CD14-positive monocyte (primary cell): ENCODE results near the gene FHOD3. TPM values are rescaled to one million over a fixed set of nuclear protein-coding genes. Genes with fewer than 3 reads are reported as not detected.

ENCODE experiments used
- DNase-seq, 3 donors: peaks; one replicate each; pipeline ENCODE4 v3.0.0-alpha.2; 2011 to 2022
- H2AFZ ChIP-seq: 2 replicates; pipeline ENCODE4 v1.6.0; 2012; ENCODE audit warnings: mild to moderate bottlenecking, low read depth, low read length, inconsistent platforms; ENCODE audit not compliant: insufficient read depth, poor library complexity, severe bottlenecking
- H3K27ac ChIP-seq, 2 donors: 1 replicate in 1 of 2; 2 replicates in 1 of 2; pipeline ENCODE4 v1.5.1; 2012 to 2013; ENCODE audit warnings: low read length in 2 of 2, control low read depth in 1 of 2, inconsistent platforms in 1 of 2, low read depth in 1 of 2, mild to moderate bottlenecking in 1 of 2
- H3K27me3 ChIP-seq, 2 donors: one replicate each; pipeline versions ENCODE4 v1.6.0 to v1.6.1; 2011 to 2013; ENCODE audit warnings: low read length in 2 of 2; ENCODE audit not compliant: control insufficient read depth in 2 of 2, insufficient read depth in 2 of 2
- H3K36me3 ChIP-seq, 2 donors: replicated peaks in 1 of 2; 1 replicate in 1 of 2; 2 replicates in 1 of 2; pipeline versions ENCODE4 v1.5.1 to v1.6.1; 2012 to 2013; ENCODE audit warnings: low read length in 2 of 2, control low read depth in 1 of 2, inconsistent platforms in 1 of 2, mild to moderate bottlenecking in 1 of 2; ENCODE audit not compliant: insufficient read depth in 2 of 2, control insufficient read depth in 1 of 2
- H3K4me1 ChIP-seq, 2 donors: 1 replicate in 1 of 2; 2 replicates in 1 of 2; pipeline versions ENCODE4 v1.5.1 to v1.6.1; 2012 to 2013; ENCODE audit warnings: low read length in 2 of 2, control low read depth in 1 of 2, inconsistent platforms in 1 of 2, mild to moderate bottlenecking in 1 of 2, moderate library complexity in 1 of 2; ENCODE audit not compliant: insufficient read depth in 2 of 2, control insufficient read depth in 1 of 2
- H3K4me2 ChIP-seq: replicated peaks from 2 replicates; pipeline ENCODE3; 2012; ENCODE audit warnings: low read length, moderate library complexity, mild to moderate bottlenecking; ENCODE audit not compliant: poor library complexity, severe bottlenecking; ENCODE audit errors: extremely low read depth
- H3K4me3 ChIP-seq, 3 experiments: fragments of 200-600 bp in 1 of 3; sonication (generic) in 1 of 3; replicated peaks in 1 of 3; 1 replicate in 2 of 3; 2 replicates in 1 of 3; pipeline ENCODE4 v1.5.1; 2011 to 2013; ENCODE audit warnings: low read length in 3 of 3, mild to moderate bottlenecking in 3 of 3, control low read depth in 2 of 3, low read depth in 2 of 3, inconsistent platforms in 1 of 3, moderate library complexity in 1 of 3
- H3K79me2 ChIP-seq: 2 replicates; pipeline ENCODE4 v1.6.0; 2012; ENCODE audit warnings: mild to moderate bottlenecking, control low read depth, inconsistent platforms, low read length, moderate library complexity; ENCODE audit not compliant: insufficient read depth
- H3K9ac ChIP-seq: 2 replicates; pipeline ENCODE4 v1.6.0; 2017; ENCODE audit warnings: low read length, mild to moderate bottlenecking; ENCODE audit not compliant: insufficient read depth, poor library complexity, severe bottlenecking
- H3K9me3 ChIP-seq, 2 donors: replicated peaks in 1 of 2; 1 replicate in 1 of 2; 2 replicates in 1 of 2; pipeline versions ENCODE4 v1.5.1 to v1.6.1; 2012 to 2013; ENCODE audit warnings: low read length in 2 of 2, control low read depth in 1 of 2; ENCODE audit not compliant: control insufficient read depth in 1 of 2, insufficient read depth in 1 of 2
- H4K20me1 ChIP-seq: 2 replicates; pipeline ENCODE4 v1.6.0; 2012; ENCODE audit warnings: mild to moderate bottlenecking, low read length, control low read depth, moderate library complexity; ENCODE audit not compliant: insufficient read depth
- H3K27ac Mint-ChIP-seq, 7 donors: one replicate each; pipeline ENCODE4 v1.8.0; 2020; ENCODE audit warnings: mild to moderate bottlenecking in 7 of 7, mixed read lengths in 7 of 7, moderate library complexity in 6 of 7, inconsistent platforms in 2 of 7
- H3K27me3 Mint-ChIP-seq, 3 donors: one replicate each; pipeline ENCODE4 v1.8.0; 2021 to 2022; ENCODE audit warnings: low read depth in 3 of 3, mild to moderate bottlenecking in 3 of 3, mixed read lengths in 3 of 3, moderate library complexity in 3 of 3, inconsistent platforms in 1 of 3
- H3K36me3 Mint-ChIP-seq, 2 donors: one replicate each; pipeline ENCODE4 v1.8.0; 2020; ENCODE audit warnings: mixed read lengths in 2 of 2, inconsistent platforms in 1 of 2, mild to moderate bottlenecking in 1 of 2
- H3K4me1 Mint-ChIP-seq: one replicate; pipeline ENCODE4 v1.8.0; 2020; ENCODE audit warnings: mild to moderate bottlenecking, mixed read lengths
- H3K4me3 Mint-ChIP-seq, 2 donors: one replicate each; pipeline ENCODE4 v1.8.0; 2020; ENCODE audit warnings: mild to moderate bottlenecking in 2 of 2, mixed read lengths in 2 of 2, moderate library complexity in 1 of 2
- H3K9me3 Mint-ChIP-seq, 7 donors: one replicate each; pipeline ENCODE4 v1.8.0; 2020 to 2022; ENCODE audit warnings: mixed read lengths in 7 of 7, mild to moderate bottlenecking in 6 of 7, moderate library complexity in 6 of 7, inconsistent platforms in 2 of 7
- CTCF ChIP-seq: fragments of 200-600 bp; IDR thresholded peaks from one replicate; pipeline ENCODE4 v1.8.0; 2022; ENCODE audit warnings: antibody characterized with exemption, mild to moderate bottlenecking
- WGBS: methylation state at CpG from one replicate; pipeline ENCODE4 v1.1.5; 2013; ENCODE audit warnings: missing lambda C conversion rate; ENCODE audit not compliant: insufficient coverage; 5-methylcytosine and 5-hydroxymethylcytosine counted together
- intact Hi-C, 2 donors: fragments of 100-400 bp; cut with micrococcal nuclease; formaldehyde crosslinking; loops; one replicate each; pipeline versions ENCODE4 v1.15.0 to v1.15.1; 2023
- polyA plus RNA-seq, 3 donors: library from polyadenylated mRNA; depleted of rRNA in 1 of 3; unstranded in 2 of 3; stranded (reverse) in 1 of 3; fragments of 300-500 nt in 2 of 3; fragments of >200 nt in 1 of 3; fragmentation: Illumina TruSeq in 2 of 3; gene quantifications; 1 replicate in 2 of 3; 2 replicates in 1 of 3; pipeline ENCODE4 v1.2.3, GENCODE V29; 2012 to 2021

The FHOD3 gene
- polyA plus RNA-seq, 3 donors = not detected

- H3K9ac ChIP-seq = no peak overlapping the region
- H3K36me3 ChIP-seq = no peaks in the 10 kb centered on the region
- Mint-ChIP-seq H3K4me1 (no peaks in the 10 kb centered on the region), H3K27ac (no peak overlapping the region), H3K4me3 (no peak overlapping the region), H3K9me3 (peaks cover 0 to 2% (median 0%) of the 10 kb centered on the region in 7 donors), H3K36me3 (no peaks in the 10 kb centered on the region), H3K27me3 (peaks cover 2 to 8% (median 4%) of the 10 kb centered on the region in 3 donors)
- no peak overlapping the region for H3K4me2 ChIP-seq
- no peaks in the 10 kb centered on the region for H3K9me3 ChIP-seq
- H2AFZ ChIP-seq = no peak overlapping the region
- no peak for DNase-seq
- H3K79me2 ChIP-seq = no peaks in the 10 kb centered on the region
- WGBS = 100% methylated on average over 1 of the region's 3 CpGs
- no peaks in the 10 kb centered on the region for H4K20me1 ChIP-seq
- no peak overlapping the region for H3K27ac ChIP-seq
- intact Hi-C loops = no loop called here
- no peak overlapping the region for H3K4me3 ChIP-seq
- no peaks in the 10 kb centered on the region for H3K27me3 ChIP-seq
- no peak for TF ChIP-seq CTCF
- no peaks in the 10 kb centered on the region for H3K4me1 ChIP-seq
Observed at GRCh38 chr18:36419188-36419899, 121.8 kb downstream of the FHOD3 start.

- peaks cover 0 to 2% (median 0%) of the 10 kb centered on the region in 7 donors for H3K9me3 Mint-ChIP-seq
- 100% methylated on average over 3 of the region's 7 CpGs for WGBS
Observed at GRCh38 chr18:36419900-36420531, 122.5 kb downstream of the FHOD3 start.

More at GRCh38 chr18:36419900-36420531, 122.5 kb downstream of the FHOD3 start:
- H3K4me3 Mint-ChIP-seq = no peak overlapping the region
- Histone ChIP-seq H3K9ac (no peak overlapping the region), H4K20me1 (no peaks in the 10 kb centered on the region), H3K27ac (no peak overlapping the region), H3K27me3 (no peaks in the 10 kb centered on the region), H3K4me1 (no peaks in the 10 kb centered on the region), H3K9me3 (no peaks in the 10 kb centered on the region), H2AFZ (no peak overlapping the region), H3K4me2 (no peak overlapping the region), H3K4me3 (no peak overlapping the region), H3K79me2 (no peaks in the 10 kb centered on the region), H3K36me3 (no peaks in the 10 kb centered on the region)
- intact Hi-C loops = no loop called here
- TF ChIP-seq CTCF = no peak
- no peak overlapping the region for H3K27ac Mint-ChIP-seq
- DNase-seq = no peak
- no peaks in the 10 kb centered on the region for H3K36me3 Mint-ChIP-seq
- H3K27me3 Mint-ChIP-seq = peaks cover 1 to 7% (median 2%) of the 10 kb centered on the region in 3 donors
- H3K4me1 Mint-ChIP-seq = no peaks in the 10 kb centered on the region
